ENCODE measurements around the gene RALGAPA1.
A peak's percentile ranks its signal among the peaks of the same experiment; 100 is the strongest.
"Not testable (repeated sequence)": the region's sequence is repeated elsewhere in the genome, so short reads cannot be mapped to it uniquely, and the experiment has no call there.

Gene RALGAPA1

DNA sequence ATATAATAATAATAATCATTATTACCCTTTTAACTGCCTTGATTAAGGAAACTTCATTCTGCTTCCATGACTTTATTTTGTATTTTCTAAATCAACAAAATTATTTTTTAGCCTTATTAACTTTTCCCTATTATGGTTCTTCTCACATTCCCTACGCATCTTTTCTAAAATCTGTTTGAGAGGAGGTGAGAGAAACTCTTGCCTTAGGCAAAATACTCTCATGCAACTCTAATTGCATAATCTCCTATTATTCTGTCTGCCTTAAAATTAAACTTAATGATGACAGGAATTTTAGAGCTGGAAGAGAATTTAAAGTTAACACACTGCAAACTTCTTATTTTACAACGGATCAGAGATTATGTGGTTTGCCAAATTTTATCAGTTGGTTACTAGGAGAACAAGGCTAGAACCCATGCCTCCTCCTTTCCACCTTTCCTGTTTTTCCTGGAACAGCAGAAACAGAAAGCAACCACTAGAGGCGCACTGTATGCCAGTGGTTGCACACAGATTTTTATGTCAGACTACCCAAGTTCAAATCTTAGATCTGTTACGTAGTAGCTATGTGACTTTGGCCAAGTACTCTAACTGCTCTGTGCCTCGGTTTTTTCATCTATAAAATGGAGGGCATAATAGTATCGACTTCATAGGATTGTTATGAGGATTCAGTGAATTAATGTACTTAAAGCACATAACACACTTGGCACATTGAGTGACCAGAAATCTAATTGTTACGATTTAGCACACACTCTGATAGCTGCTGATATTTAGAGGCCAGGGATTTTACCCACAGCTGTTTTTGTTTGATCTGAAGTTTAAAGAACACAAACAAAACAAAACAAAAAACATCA lies 12.7 kb upstream of the RALGAPA1 start:
- DNase-seq: no peak

- DNase-seq: no peak
These were observed 10.8 kb upstream of the RALGAPA1 start for GRCh38 chr14:35819591-35820540.

GRCh38 chr14:35818346-35819115 lies 9.4 kb upstream of the RALGAPA1 start:
- DNase-seq: no peak

- peak; percentile 74 for DNase-seq
These were observed 5.4 kb upstream of the RALGAPA1 start for GRCh38 chr14:35814371-35815005.

DNA sequence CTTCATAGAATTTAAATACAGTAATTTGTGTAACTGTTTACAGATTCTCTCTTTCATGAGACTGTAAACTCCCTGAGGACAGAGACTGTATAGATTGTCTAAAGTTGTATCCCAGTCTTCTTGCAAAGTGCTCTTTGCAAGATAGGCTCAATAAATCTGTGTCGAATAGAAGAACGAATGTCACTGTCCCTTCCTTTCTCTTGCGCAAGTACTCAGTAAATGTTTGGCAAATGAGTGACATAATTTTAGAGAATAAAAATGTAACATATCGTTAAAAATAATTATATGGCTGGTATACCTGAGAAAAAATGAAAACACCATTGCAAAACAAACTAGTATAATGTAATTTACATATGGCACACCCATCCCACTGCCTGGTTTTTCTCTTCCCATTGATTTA lies 1.9 kb upstream of the RALGAPA1 start:
- DNase-seq: no peak

GRCh38 chr14:35809597-35809996 lies 502 bp upstream of the RALGAPA1 start:
- DNase-seq: no peak

DNA sequence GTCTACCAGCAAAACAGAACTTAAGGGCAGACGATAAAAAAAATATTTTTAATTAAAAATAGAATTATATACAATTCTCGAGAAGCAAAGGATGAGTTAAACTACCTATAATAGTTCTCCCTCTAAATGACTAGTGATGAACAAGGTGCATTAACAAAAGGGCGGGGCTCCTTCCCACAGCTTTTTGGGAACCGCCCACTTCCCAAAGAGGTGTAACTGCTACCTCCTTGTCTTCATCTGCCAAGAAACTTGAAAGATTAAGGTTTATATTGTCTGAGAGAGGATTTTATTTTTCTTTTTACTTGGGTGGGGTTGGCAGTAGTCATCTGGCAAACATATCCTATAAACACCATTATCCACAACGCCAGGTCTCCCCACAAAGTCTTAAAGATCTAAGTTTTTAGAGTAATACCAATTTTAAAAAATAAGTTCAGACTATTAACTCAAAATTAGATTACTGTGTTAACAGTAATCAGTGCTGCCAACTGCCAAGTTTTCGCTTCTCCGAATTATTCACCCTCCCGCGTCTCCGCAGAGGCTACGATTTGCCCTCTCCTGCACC lies 938 bp downstream of the RALGAPA1 start:
- peak; percentile 14 for DNase-seq

DNA sequence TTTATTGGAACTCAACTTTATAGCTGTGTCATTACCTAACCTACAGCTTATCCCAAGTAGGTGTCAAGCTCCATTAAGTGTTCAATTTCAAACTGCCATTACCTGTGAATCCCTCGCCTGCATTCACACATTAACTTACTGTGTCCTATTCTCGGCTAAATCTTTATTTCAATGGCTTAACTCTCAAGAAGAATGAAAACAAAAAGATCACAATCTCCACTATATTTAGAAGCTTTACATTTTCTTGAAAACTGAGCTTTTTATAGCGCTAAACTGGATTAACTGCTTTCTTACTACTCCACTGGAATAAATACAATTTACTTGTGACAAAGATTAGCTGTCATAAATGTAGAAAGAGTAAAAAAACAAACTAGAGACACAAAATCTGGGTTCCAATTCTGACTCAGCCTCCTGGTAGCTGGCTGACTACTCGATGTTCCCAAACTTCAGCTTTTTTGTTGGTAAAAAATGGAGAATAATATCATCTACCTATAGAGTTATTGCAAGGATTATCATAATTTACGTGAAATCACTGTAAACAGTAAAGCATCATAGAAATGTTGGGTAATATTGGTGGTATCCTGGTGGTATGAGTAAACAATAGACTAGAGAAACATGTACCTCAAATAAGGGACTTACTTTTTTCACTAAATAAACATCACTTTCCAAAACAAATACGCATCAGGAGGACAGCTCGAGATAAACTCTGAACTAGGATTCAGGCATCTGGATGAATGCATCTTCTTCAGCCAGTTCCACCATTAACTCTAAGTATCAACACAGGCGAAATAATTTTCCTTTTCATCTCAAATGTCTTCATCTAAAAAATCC lies 1.7 kb downstream of the RALGAPA1 start:
- DNase-seq: no peak

GRCh38 chr14:35806006-35806907 lies 2.8 kb downstream of the RALGAPA1 start:
- DNase-seq: no peak

DNA sequence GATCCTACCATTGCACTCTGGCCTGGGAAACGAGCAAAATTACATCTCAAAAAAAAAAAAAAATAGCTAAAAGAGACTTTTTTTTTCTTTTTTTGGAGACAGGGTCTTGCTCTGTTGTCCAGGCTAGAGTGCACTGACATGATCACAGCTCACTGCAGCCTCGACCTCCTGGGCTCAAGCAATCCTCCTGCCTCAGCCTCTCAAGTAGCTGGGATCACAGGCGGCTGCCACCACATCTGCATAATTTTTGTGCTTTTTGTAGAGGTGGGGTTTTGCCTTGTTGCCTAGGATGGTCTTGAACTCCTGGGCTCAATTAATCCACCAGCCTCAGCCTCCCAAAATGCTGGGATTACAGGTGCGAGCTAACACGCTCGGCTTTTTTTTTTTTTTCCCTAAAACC lies 11.3 kb downstream of the RALGAPA1 start:
- no peak for DNase-seq

GRCh38 chr14:35789651-35790050 lies 19.4 kb downstream of the RALGAPA1 start:
- DNase-seq: no peak

GRCh38 chr14:35786856-35787255 lies 22.2 kb downstream of the RALGAPA1 start:
- DNase-seq: no peak

DNA sequence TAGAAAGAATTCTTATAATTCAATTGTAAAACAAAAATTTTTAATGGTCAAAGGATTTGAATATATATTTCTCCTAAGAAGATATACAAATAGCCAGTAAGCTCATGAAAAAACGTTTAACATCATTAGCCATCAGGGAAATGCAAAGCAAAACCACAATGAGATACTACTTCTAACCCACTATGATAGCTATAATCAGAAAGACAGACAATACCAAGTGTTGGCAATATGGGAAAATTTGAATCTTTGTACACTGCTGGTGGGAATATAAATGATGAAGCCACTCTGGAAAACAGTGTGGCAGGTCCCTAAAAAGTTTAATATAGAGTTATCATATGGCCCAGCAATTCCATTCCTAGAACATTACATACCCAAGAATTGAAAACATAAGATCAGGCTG lies 25.4 kb downstream of the RALGAPA1 start:
- no peak for DNase-seq

- no peak for DNase-seq
These were observed 29.7 kb downstream of the RALGAPA1 start for GRCh38 chr14:35779368-35779767.

GRCh38 chr14:35777550-35777949 lies 31.5 kb downstream of the RALGAPA1 start:
- DNase-seq: not testable (repeated sequence)

GRCh38 chr14:35776823-35777222 lies 32.3 kb downstream of the RALGAPA1 start:
- DNase-seq: no peak

DNA sequence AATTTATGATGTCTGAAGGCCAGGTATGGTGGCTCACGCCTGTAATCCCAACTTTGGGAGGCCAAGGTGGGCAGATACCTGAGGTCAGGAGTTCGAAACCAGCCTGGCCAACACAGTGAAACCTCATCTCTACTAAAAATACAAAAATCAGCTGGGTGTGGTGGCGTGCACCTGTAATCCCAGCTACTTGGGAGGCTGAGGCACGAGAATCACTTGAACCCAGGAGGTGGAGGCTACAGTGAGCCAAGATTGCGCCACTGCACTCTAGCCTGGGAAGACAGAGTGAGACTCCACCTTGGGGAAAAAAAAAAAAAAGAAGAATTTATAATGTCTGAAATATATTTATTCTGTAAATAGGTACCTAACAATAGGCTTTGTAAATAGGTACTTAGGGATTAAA lies 33.0 kb downstream of the RALGAPA1 start:
- not testable (repeated sequence) for DNase-seq

DNA sequence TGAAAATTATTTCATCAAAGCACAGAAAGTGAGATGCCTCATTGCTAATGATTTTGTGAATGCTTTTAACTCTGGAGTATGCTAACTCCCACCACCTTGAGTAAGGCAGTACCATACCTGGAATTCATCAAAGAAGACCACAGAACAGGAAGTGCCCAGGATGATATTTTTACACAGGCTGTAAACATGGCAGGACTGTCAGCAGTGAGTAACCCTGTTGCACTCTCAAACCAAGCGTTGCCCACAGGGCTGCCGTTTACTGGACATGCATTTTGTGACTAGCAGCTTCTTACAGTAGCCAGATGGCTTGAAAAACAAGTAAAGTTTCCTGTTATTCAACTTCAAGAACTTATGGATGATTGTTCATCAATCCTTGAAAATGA lies 42.4 kb downstream of the RALGAPA1 start:
- DNase-seq: no peak

DNA sequence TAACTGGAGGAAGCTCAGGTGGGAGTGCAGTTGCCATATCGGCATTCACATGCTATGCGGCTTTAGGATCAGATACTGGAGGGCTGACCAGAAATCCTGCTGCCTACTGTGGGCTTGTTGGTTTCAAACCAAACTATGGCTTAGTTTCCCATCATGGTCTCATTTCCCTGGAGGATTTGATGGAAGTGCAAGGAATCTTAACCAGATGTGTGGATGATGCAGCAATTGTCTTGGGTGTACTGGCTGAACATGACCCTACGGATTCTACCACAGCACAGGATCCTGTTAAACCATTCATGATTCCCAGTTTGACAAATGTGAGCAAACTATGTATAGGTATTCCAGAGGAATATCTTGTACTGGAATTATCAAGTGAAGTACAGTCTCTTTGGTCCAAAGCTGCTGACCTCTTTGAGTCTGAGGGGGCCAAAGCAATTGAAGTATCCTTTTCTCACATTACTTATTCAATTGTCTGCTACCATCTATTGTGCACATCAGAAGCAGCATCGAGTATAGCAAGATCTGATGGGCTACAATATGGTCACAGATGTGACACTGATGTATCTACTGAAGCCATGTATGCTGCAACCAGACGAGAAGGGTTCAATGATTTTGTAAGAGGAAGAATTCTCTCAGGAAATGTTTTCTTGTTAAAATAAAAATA lies 42.9 kb downstream of the RALGAPA1 start:
- DNase-seq: no peak

DNA sequence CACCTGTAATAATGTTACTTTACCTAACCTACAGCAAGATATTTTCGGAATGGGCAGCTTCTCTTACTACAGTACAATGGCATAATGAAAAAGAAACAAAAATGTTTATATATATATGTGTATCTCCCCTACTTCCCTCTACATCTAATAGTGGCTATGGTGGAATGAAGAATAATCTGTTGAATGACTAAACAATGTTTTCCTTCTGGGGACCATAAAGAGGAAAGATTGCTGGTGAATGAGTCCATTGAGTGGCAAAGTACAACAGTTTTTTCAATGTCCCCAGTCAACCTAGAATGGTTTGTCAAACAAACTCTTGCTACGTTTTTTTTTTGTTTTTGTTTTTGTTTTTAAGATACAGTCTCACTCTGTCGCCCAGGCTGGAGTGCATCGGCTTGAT lies 47.2 kb downstream of the RALGAPA1 start:
- no peak for DNase-seq
